Endothelial cell of umbilical vein (primary cell): ENCODE data around the gene WIPF3.

Source experiments
- CTCF ChIP-seq, 2 donors: IDR thresholded peaks; 1 replicate in 1 of 2; 2 replicates in 1 of 2; pipeline ENCODE4 v1.5.1; 2011; ENCODE audit warnings: low read length in 2 of 2, mild to moderate bottlenecking in 2 of 2, moderate library complexity in 2 of 2, control low read depth in 1 of 2, inconsistent platforms in 1 of 2, low read depth in 1 of 2; ENCODE audit not compliant: insufficient read depth in 1 of 2; ENCODE audit errors: extremely low read depth in 1 of 2
- EZH2 ChIP-seq: IDR thresholded peaks from 2 replicates; pipeline ENCODE4 v1.6.1; 2012; ENCODE audit warnings: borderline replicate concordance, low read depth, mild to moderate bottlenecking, moderate library complexity, low read length, inconsistent platforms; ENCODE audit not compliant: severe bottlenecking
- MAX ChIP-seq: IDR thresholded peaks from 2 replicates; pipeline ENCODE4 v1.6.1; 2011; ENCODE audit not compliant: insufficient read depth, insufficient read length
- POLR2AphosphoS5 ChIP-seq: IDR thresholded peaks from 2 replicates; pipeline ENCODE4 v1.6.1; 2012; ENCODE audit warnings: low read depth, mild to moderate bottlenecking, control low read depth, low read length, moderate library complexity; ENCODE audit not compliant: insufficient read depth

GRCh38 chr7:29882481-29882880, 76.2 kb downstream of the WIPF3 start:
- TF ChIP-seq POLR2AphosphoS5 (no peak), CTCF (IDR thresholded peaks at IDR 0.05; ENCODE audit: extremely low read depth in 1 of 2, insufficient read depth in 1 of 2, low read depth in 1 of 2, low read length in 2 of 2) (no peak), EZH2 (no peak), MAX (no peak)
